Parathyroid adenoma (tissue), 2 donors: ENCODE results near the gene TNK2.

Experiments
- H2AFZ ChIP-seq: fragments of 300-600 bp; sonication (generic); one replicate; pipeline ENCODE4 v1.7.0; 2017; ENCODE audit warnings: antibody characterized with exemption, mild to moderate bottlenecking
- H3K27ac ChIP-seq: fragments of 300-600 bp; sonication (generic); one replicate; pipeline ENCODE4 v1.7.0; 2017
- H3K27me3 ChIP-seq: fragments of 300-600 bp; sonication (generic); one replicate; pipeline ENCODE4 v1.7.0; 2017; ENCODE audit warnings: low read length; ENCODE audit not compliant: control insufficient read depth, insufficient read depth
- H3K36me3 ChIP-seq: fragments of 300-600 bp; sonication (generic); one replicate; pipeline ENCODE4 v1.7.0; 2017; ENCODE audit warnings: low read length; ENCODE audit not compliant: control insufficient read depth, insufficient read depth
- H3K4me1 ChIP-seq: fragments of 300-600 bp; sonication (generic); one replicate; pipeline ENCODE4 v1.7.0; 2017; ENCODE audit warnings: control low read depth
- H3K4me2 ChIP-seq: fragments of 300-600 bp; sonication (generic); one replicate; pipeline ENCODE4 v1.7.0; 2017; ENCODE audit warnings: low read length
- H3K4me3 ChIP-seq: fragments of 300-600 bp; sonication (generic); one replicate; pipeline ENCODE4 v1.7.0; 2017; ENCODE audit warnings: low read depth, low read length
- H3K79me2 ChIP-seq: fragments of 300-600 bp; sonication (generic); one replicate; pipeline ENCODE4 v1.7.0; 2017; ENCODE audit warnings: control low read depth
- H3K9ac ChIP-seq: fragments of 300-600 bp; sonication (generic); one replicate; pipeline ENCODE4 v1.7.0; 2017; ENCODE audit warnings: mild to moderate bottlenecking
- H3K9me3 ChIP-seq: fragments of 300-600 bp; sonication (generic); one replicate; pipeline ENCODE4 v1.7.0; 2017; ENCODE audit warnings: low read length; ENCODE audit not compliant: control insufficient read depth
- TF ChIP-seq, protein P1 (sequence below): fragments of 300-600 bp; sonication (generic); IDR thresholded peaks from one replicate; pipeline ENCODE4 v1.7.0; 2017; ENCODE audit warnings: antibody characterized with exemption, mild to moderate bottlenecking
- donor health status: primary hyperparathyroidism.

TNK2 gene

GRCh38 chr3:195931582-195932273, 23.4 kb upstream of the TNK2 start:
- no peaks in the 10 kb centered on the region for H3K9me3 ChIP-seq
- H3K27me3 ChIP-seq: no peaks in the 10 kb centered on the region
- H3K4me2 ChIP-seq: no peak overlapping the region
- H3K79me2 ChIP-seq: no peaks in the 10 kb centered on the region
- H3K4me3 ChIP-seq: no peak overlapping the region
- no peaks in the 10 kb centered on the region for H3K4me1 ChIP-seq
- no peaks in the 10 kb centered on the region for H3K36me3 ChIP-seq
- no peak overlapping the region for H3K27ac ChIP-seq
- TF ChIP-seq, protein P1, sequence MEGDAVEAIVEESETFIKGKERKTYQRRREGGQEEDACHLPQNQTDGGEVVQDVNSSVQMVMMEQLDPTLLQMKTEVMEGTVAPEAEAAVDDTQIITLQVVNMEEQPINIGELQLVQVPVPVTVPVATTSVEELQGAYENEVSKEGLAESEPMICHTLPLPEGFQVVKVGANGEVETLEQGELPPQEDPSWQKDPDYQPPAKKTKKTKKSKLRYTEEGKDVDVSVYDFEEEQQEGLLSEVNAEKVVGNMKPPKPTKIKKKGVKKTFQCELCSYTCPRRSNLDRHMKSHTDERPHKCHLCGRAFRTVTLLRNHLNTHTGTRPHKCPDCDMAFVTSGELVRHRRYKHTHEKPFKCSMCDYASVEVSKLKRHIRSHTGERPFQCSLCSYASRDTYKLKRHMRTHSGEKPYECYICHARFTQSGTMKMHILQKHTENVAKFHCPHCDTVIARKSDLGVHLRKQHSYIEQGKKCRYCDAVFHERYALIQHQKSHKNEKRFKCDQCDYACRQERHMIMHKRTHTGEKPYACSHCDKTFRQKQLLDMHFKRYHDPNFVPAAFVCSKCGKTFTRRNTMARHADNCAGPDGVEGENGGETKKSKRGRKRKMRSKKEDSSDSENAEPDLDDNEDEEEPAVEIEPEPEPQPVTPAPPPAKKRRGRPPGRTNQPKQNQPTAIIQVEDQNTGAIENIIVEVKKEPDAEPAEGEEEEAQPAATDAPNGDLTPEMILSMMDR: no peak
- no peak overlapping the region for H3K9ac ChIP-seq
- no peak overlapping the region for H2AFZ ChIP-seq

GRCh38 chr3:195929452-195929851, 21.1 kb upstream of the TNK2 start:
- no peaks in the 10 kb centered on the region for H3K9me3 ChIP-seq
- no peak overlapping the region for H3K9ac ChIP-seq
- H2AFZ ChIP-seq: no peak overlapping the region
- no peaks in the 10 kb centered on the region for H3K4me1 ChIP-seq
- H3K79me2 ChIP-seq: no peaks in the 10 kb centered on the region
- H3K36me3 ChIP-seq: no peaks in the 10 kb centered on the region
- TF ChIP-seq, protein P1: no peak
- H3K27me3 ChIP-seq: no peaks in the 10 kb centered on the region
- no peak overlapping the region for H3K4me2 ChIP-seq
- H3K27ac ChIP-seq: no peak overlapping the region
- no peak overlapping the region for H3K4me3 ChIP-seq

GRCh38 chr3:195921334-195921791, 13.0 kb upstream of the TNK2 start:
- Histone ChIP-seq H3K79me2 (no peaks in the 10 kb centered on the region), H3K4me2 (no peak overlapping the region), H3K27me3 (no peaks in the 10 kb centered on the region), H3K4me3 (no peak overlapping the region), H3K9me3 (no peaks in the 10 kb centered on the region), H2AFZ (no peak overlapping the region), H3K9ac (no peak overlapping the region), H3K27ac (no peak overlapping the region), H3K36me3 (no peaks in the 10 kb centered on the region), H3K4me1 (no peaks in the 10 kb centered on the region)
- TF ChIP-seq, protein P1: no peak

- Histone ChIP-seq H3K79me2 (no peaks in the 10 kb centered on the region), H3K9ac (no peak overlapping the region), H3K4me2 (no peak overlapping the region), H3K4me1 (peaks cover 6% of the 10 kb centered on the region), H3K27me3 (no peaks in the 10 kb centered on the region), H3K36me3 (no peaks in the 10 kb centered on the region), H3K27ac (no peak overlapping the region), H3K9me3 (no peaks in the 10 kb centered on the region), H3K4me3 (no peak overlapping the region), H2AFZ (no peak overlapping the region)
- TF ChIP-seq, protein P1: no peak
These were observed 9.8 kb upstream of the TNK2 start for GRCh38 chr3:195918176-195918575.

GRCh38 chr3:195916991-195917390, 8.6 kb upstream of the TNK2 start:
- H3K27me3 ChIP-seq: no peaks in the 10 kb centered on the region
- TF ChIP-seq, protein P1: no peak
- no peak overlapping the region for H3K4me2 ChIP-seq
- H3K27ac ChIP-seq: no peak overlapping the region
- no peak overlapping the region for H2AFZ ChIP-seq
- H3K79me2 ChIP-seq: no peaks in the 10 kb centered on the region
- no peaks in the 10 kb centered on the region for H3K9me3 ChIP-seq
- peaks cover 6% of the 10 kb centered on the region for H3K4me1 ChIP-seq
- no peak overlapping the region for H3K4me3 ChIP-seq
- no peak overlapping the region for H3K9ac ChIP-seq
- no peaks in the 10 kb centered on the region for H3K36me3 ChIP-seq
